Mesenchymal stem cell (in vitro differentiated cells and primary cell): Measurements from ENCODE around the gene MUC5B.
"Not testable (repeated sequence)": the region's sequence is repeated elsewhere in the genome, so short reads cannot be mapped to it uniquely, and the experiment has no call there.

ENCODE experiments used
- DNase-seq: peaks from one replicate; pipeline ENCODE4 v3.0.0-alpha.2; 2013
- H2AFZ ChIP-seq: one replicate; pipeline ENCODE4 v1.6.1; 2013; ENCODE audit warnings: low read depth, mild to moderate bottlenecking, control low read depth, inconsistent platforms, low read length, moderate library complexity
- H2AK5ac ChIP-seq: 2 replicates; pipeline ENCODE4 v1.6.1; 2013; ENCODE audit warnings: low read length, moderate library complexity, mild to moderate bottlenecking, inconsistent platforms; ENCODE audit not compliant: severe bottlenecking
- H2BK120ac ChIP-seq: one replicate; pipeline ENCODE4 v1.6.1; 2013; ENCODE audit warnings: low read depth, mild to moderate bottlenecking, inconsistent platforms, low read length, moderate library complexity
- H2BK12ac ChIP-seq, 2 experiments: one replicate each; pipeline ENCODE4 v1.6.1; 2013; ENCODE audit warnings: inconsistent platforms in 2 of 2, low read length in 2 of 2, mild to moderate bottlenecking in 2 of 2, moderate library complexity in 2 of 2, control low read depth in 1 of 2
- H2BK15ac ChIP-seq: one replicate; pipeline ENCODE4 v1.6.1; 2013; ENCODE audit warnings: mild to moderate bottlenecking, low read depth, inconsistent platforms; ENCODE audit not compliant: poor library complexity, severe bottlenecking
- H2BK5ac ChIP-seq: 2 replicates; pipeline ENCODE4 v1.6.1; 2013; ENCODE audit warnings: low read depth, mild to moderate bottlenecking, low read length, control low read depth, inconsistent platforms; ENCODE audit not compliant: poor library complexity, severe bottlenecking
- H3K14ac ChIP-seq, 2 experiments: one replicate each; pipeline ENCODE4 v1.6.1; 2013; ENCODE audit warnings: inconsistent platforms in 2 of 2, low read length in 2 of 2, control low read depth in 1 of 2, mild to moderate bottlenecking in 1 of 2, moderate library complexity in 1 of 2
- H3K18ac ChIP-seq, 2 experiments: one replicate each; pipeline ENCODE4 v1.6.1; 2013; ENCODE audit warnings: inconsistent platforms in 2 of 2, low read length in 2 of 2, control low read depth in 1 of 2, low read depth in 1 of 2, mild to moderate bottlenecking in 1 of 2
- H3K23ac ChIP-seq, 2 experiments: one replicate each; pipeline ENCODE4 v1.6.1; 2013; ENCODE audit warnings: inconsistent platforms in 2 of 2, low read length in 2 of 2, mild to moderate bottlenecking in 2 of 2, moderate library complexity in 2 of 2, control low read depth in 1 of 2
- H3K27ac ChIP-seq: 2 replicates; pipeline ENCODE4 v1.5.1; 2013; ENCODE audit warnings: mild to moderate bottlenecking, moderate library complexity, low read length, control low read depth, inconsistent platforms; ENCODE audit not compliant: poor library complexity, severe bottlenecking
- H3K27me3 ChIP-seq, 2 experiments: 2 replicates each; pipeline versions ENCODE4 v1.6.1 to v1.7.0; 2013; ENCODE audit warnings: low read length in 2 of 2, mild to moderate bottlenecking in 2 of 2, moderate library complexity in 2 of 2, control low read depth in 1 of 2, inconsistent platforms in 1 of 2; ENCODE audit not compliant: control insufficient read depth in 1 of 2, insufficient read depth in 1 of 2
- H3K36me3 ChIP-seq, 2 experiments: 2 replicates each; pipeline versions ENCODE4 v1.6.1 to v1.7.0; 2013; ENCODE audit warnings: low read length in 2 of 2, control low read depth in 1 of 2, inconsistent platforms in 1 of 2, low read depth in 1 of 2, mild to moderate bottlenecking in 1 of 2; ENCODE audit not compliant: insufficient read depth in 2 of 2, control insufficient read depth in 1 of 2
- H3K4ac ChIP-seq, 2 experiments: one replicate each; pipeline ENCODE4 v1.6.1; 2013; ENCODE audit warnings: inconsistent platforms in 2 of 2, low read length in 2 of 2, mild to moderate bottlenecking in 2 of 2, moderate library complexity in 2 of 2, control low read depth in 1 of 2, low read depth in 1 of 2
- H3K4me1 ChIP-seq: 2 replicates; pipeline ENCODE4 v1.6.1; 2013; ENCODE audit warnings: low read depth, low read length, control low read depth; ENCODE audit not compliant: control insufficient read depth, insufficient read depth
- H3K4me2 ChIP-seq: 2 replicates; pipeline ENCODE4 v1.6.1; 2013; ENCODE audit warnings: low read length, mild to moderate bottlenecking, inconsistent platforms; ENCODE audit not compliant: poor library complexity, severe bottlenecking
- H3K4me3 ChIP-seq, 2 experiments: 2 replicates each; pipeline versions ENCODE4 v1.5.1 to v1.7.0; 2013; ENCODE audit warnings: low read length in 2 of 2, mild to moderate bottlenecking in 2 of 2, control low read depth in 1 of 2, low read depth in 1 of 2; ENCODE audit not compliant: insufficient read depth in 1 of 2
- H3K79me1 ChIP-seq: replicated peaks from 2 replicates; pipeline ENCODE4 v1.6.1; 2013; ENCODE audit warnings: mild to moderate bottlenecking, control low read depth, low read length, inconsistent platforms; ENCODE audit not compliant: poor library complexity, severe bottlenecking
- H3K9ac ChIP-seq: 2 replicates; pipeline ENCODE4 v1.7.0; 2013; ENCODE audit warnings: mild to moderate bottlenecking, low read length, moderate library complexity
- H3K9me3 ChIP-seq: 2 replicates; pipeline ENCODE4 v1.7.0; 2013; ENCODE audit warnings: mild to moderate bottlenecking, low read length; ENCODE audit not compliant: control insufficient read depth
- H4K8ac ChIP-seq: one replicate; pipeline ENCODE4 v1.6.1; 2013; ENCODE audit warnings: inconsistent platforms, mild to moderate bottlenecking, low read length, moderate library complexity
- H4K91ac ChIP-seq: one replicate; pipeline ENCODE4 v1.6.1; 2013; ENCODE audit warnings: mild to moderate bottlenecking, low read length, inconsistent platforms
- WGBS: methylation state at CpG from one replicate; pipeline ENCODE4 v1.1.7; 2013; ENCODE audit warnings: mixed read lengths; 5-methylcytosine and 5-hydroxymethylcytosine counted together

Gene MUC5B

GRCh38 chr11:1188451-1189130 is 34.3 kb upstream of the MUC5B start:
- H3K27ac ChIP-seq, H3K4me3 ChIP-seq, H3K4me2 ChIP-seq, H2AFZ ChIP-seq, H3K4me1 ChIP-seq, H3K79me1 ChIP-seq, DNase-seq, H2BK5ac ChIP-seq, H4K8ac ChIP-seq, H4K91ac ChIP-seq, H2AK5ac ChIP-seq, H3K36me3 ChIP-seq, H2BK15ac ChIP-seq, H3K18ac ChIP-seq, H2BK120ac ChIP-seq, H2BK12ac ChIP-seq, H3K14ac ChIP-seq, H3K9ac ChIP-seq, H3K23ac ChIP-seq, H3K9me3 ChIP-seq, H3K4ac ChIP-seq: not testable (repeated sequence)
- 66% methylated on average over 4 of the region's 15 CpGs for WGBS
- peaks cover 27 to 37% of the 10 kb centered on the region in 2 experiments for H3K27me3 ChIP-seq

DNA sequence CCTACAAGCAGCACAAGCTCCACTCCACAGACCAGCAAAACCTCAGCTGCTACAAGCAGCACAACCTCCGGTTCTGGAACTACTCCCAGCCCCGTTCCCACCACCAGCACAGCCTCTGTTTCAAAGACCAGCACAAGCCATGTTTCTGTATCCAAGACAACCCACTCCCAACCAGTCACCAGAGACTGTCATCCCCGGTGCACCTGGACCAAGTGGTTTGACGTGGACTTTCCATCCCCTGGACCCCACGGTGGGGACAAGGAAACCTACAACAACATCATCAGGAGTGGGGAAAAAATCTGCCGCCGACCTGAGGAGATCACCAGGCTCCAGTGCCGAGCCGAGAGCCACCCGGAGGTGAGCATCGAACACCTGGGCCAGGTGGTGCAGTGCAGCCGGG is 33.0 kb upstream of the MUC5B start:
- H2AK5ac ChIP-seq, H2BK15ac ChIP-seq, H2BK120ac ChIP-seq, H2BK5ac ChIP-seq, H3K36me3 ChIP-seq, DNase-seq, H3K9me3 ChIP-seq, H3K4me3 ChIP-seq, H2AFZ ChIP-seq, H2BK12ac ChIP-seq, H3K4me2 ChIP-seq, H4K8ac ChIP-seq, H3K4me1 ChIP-seq, H3K18ac ChIP-seq, H3K4ac ChIP-seq, H3K27ac ChIP-seq, H3K14ac ChIP-seq, H3K79me1 ChIP-seq, H4K91ac ChIP-seq, H3K9ac ChIP-seq, H3K23ac ChIP-seq: not testable (repeated sequence)
- 72% methylated on average over 3 of the region's 12 CpGs for WGBS
- H3K27me3 ChIP-seq, result peaks cover 26 to 37% of the 10 kb centered on the region in 2 experiments

GRCh38 chr11:1191786-1192470 is 30.9 kb upstream of the MUC5B start:
- not testable (repeated sequence) for H2BK15ac ChIP-seq, H2BK5ac ChIP-seq, H4K91ac ChIP-seq, H2BK120ac ChIP-seq, H3K36me3 ChIP-seq, H3K4ac ChIP-seq, H3K9ac ChIP-seq, DNase-seq, H4K8ac ChIP-seq, H3K27ac ChIP-seq, H3K18ac ChIP-seq, H3K4me1 ChIP-seq, H3K4me2 ChIP-seq, H2AK5ac ChIP-seq, H2BK12ac ChIP-seq, H2AFZ ChIP-seq, H3K14ac ChIP-seq, H3K9me3 ChIP-seq, H3K79me1 ChIP-seq, H3K4me3 ChIP-seq, H3K23ac ChIP-seq
- peaks cover 17 to 18% of the 10 kb centered on the region in 2 experiments for H3K27me3 ChIP-seq
- WGBS, result 79% methylated on average over 22 of the region's 22 CpGs

DNA sequence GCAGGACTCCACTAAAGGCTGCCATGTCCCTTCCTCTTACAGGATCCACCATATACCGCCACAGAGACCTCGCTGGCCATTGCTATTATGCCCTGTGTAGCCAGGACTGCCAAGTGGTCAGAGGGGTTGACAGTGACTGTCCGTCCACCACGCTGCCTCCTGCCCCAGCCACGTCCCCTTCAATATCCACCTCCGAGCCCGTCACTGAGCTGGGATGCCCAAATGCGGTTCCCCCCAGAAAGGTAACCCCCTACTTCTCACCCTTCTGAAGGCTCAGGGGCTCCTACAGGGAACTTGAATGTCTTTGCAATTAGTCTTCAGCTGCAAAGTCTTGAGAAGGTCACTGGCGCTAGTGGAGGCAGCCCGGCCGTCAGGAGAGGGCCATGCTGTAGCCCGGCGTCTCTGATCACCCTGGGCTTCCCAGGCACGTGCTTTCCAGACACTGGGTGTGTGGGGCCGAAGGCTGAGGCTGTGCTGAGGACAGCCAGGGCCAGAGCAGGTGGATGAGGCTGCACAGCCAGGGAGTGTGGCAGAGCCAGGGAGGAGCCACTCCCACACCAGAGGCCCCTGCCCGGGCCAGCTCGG is 30.0 kb upstream of the MUC5B start:
- Histone ChIP-seq H3K9ac (no peak overlapping the region), H2BK5ac (no peak overlapping the region), H4K8ac (no peak overlapping the region), H3K4me3 (no peak overlapping the region), H3K9me3 (no peaks in the 10 kb centered on the region), H3K18ac (no peak overlapping the region), H2BK15ac (no peak overlapping the region), H2BK12ac (no peak overlapping the region), H2BK120ac (no peak overlapping the region), H3K14ac (no peak overlapping the region), H3K27ac (no peak overlapping the region), H2AFZ (no peak overlapping the region), H4K91ac (no peak overlapping the region), H2AK5ac (no peak overlapping the region), H3K4ac (no peak overlapping the region), H3K36me3 (no peaks in the 10 kb centered on the region), H3K79me1 (no peaks in the 10 kb centered on the region), H3K23ac (no peak overlapping the region), H3K4me1 (peaks cover 2% of the 10 kb centered on the region), H3K27me3 (peaks cover 17% of the 10 kb centered on the region in 2 experiments), H3K4me2 (no peak overlapping the region)
- no peak for DNase-seq
- 83% methylated on average over 17 of the region's 17 CpGs for WGBS
